ENCODE results near the gene DMRTA1.
A peak's percentile ranks its signal among the peaks of the same experiment; 100 is the strongest.

DMRTA1 gene, protein sequence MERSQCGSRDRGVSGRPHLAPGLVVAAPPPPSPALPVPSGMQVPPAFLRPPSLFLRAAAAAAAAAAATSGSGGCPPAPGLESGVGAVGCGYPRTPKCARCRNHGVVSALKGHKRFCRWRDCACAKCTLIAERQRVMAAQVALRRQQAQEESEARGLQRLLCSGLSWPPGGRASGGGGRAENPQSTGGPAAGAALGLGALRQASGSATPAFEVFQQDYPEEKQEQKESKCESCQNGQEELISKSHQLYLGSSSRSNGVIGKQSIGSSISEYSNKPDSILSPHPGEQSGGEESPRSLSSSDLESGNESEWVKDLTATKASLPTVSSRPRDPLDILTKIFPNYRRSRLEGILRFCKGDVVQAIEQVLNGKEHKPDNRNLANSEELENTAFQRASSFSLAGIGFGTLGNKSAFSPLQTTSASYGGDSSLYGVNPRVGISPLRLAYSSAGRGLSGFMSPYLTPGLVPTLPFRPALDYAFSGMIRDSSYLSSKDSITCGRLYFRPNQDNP

DNA sequence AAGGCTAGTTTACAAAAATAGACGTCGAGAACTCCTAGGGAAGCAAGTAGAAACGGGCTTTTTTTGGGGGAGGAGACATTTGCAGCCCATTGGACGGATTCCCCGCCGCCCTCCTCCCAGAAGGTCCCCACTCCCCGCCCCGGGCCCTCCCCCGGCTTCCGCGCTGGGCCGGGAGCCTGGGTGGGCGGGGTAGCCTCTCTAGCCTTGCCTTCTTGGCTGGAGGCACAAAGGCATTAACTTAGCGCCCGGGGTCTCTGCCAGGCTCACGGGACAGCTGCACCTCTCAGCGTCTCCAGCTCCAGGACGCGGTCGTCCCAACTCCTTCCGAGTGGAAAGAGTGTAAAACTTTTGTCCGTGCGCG lies at the start of gene DMRTA1:
Gene DMRTA1 (plus strand): TSS at position 236 of the 361 bp plus-strand sequence. CDS start 242 bp downstream, outside the sequence.
- Histone ChIP-seq H3K27ac (ENCODE audit: low read length) (peak within 1 kb of the TSS; percentile 60), H3K27me3 (ENCODE audit: low read depth, low read length) (no peaks in the 10 kb centered on the region), H3K4me3 (ENCODE audit: low read depth in 1 of 2, low read length in 2 of 2) (peak within 1 kb of the TSS; percentile 65 to 90), H3K4me1 (ENCODE audit: control insufficient read depth in 1 of 2, insufficient read depth in 2 of 2, low read length in 2 of 2) (peaks cover 0 to 6% of the 10 kb centered on the region in 2 donors), H3K9me3 (ENCODE audit: control insufficient read depth in 1 of 2, low read length in 2 of 2) (no peaks in the 10 kb centered on the region), H3K36me3 (ENCODE audit: control insufficient read depth in 1 of 2, insufficient read depth in 2 of 2, low read length in 2 of 2) (no peaks in the 10 kb centered on the region)

DNA sequence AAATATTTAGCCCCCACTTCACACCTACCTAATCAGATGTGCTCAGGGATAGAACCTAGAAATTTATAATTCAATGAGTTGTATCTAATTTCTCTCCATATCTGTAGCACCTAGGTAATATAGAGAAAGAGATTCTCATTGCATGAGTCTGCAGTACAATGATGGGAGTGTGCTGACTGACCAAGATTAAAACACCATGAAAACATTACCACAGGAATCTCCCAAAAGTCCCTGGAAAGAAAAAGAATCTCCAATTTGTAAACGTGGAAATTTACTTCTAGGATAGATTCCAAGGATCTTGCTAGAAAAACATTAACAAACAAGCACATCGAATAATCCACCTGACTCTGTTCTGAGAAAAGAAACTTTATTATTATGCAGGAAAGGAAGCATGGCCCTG lies 45.0 kb upstream of the DMRTA1 start:
- no peaks in the 10 kb centered on the region for H3K9me3 ChIP-seq (ENCODE audit: control insufficient read depth in 1 of 2, low read length in 2 of 2)
- H3K27ac ChIP-seq (ENCODE audit: low read length) = no peak overlapping the region
- no peaks in the 10 kb centered on the region for H3K36me3 ChIP-seq (ENCODE audit: control insufficient read depth in 1 of 2, insufficient read depth in 2 of 2, low read length in 2 of 2)
- no peak overlapping the region for H3K4me3 ChIP-seq (ENCODE audit: low read depth in 1 of 2, low read length in 2 of 2)
- H3K27me3 ChIP-seq (ENCODE audit: low read depth, low read length) = no peaks in the 10 kb centered on the region
- no peaks in the 10 kb centered on the region for H3K4me1 ChIP-seq (ENCODE audit: control insufficient read depth in 1 of 2, insufficient read depth in 2 of 2, low read length in 2 of 2)

DNA sequence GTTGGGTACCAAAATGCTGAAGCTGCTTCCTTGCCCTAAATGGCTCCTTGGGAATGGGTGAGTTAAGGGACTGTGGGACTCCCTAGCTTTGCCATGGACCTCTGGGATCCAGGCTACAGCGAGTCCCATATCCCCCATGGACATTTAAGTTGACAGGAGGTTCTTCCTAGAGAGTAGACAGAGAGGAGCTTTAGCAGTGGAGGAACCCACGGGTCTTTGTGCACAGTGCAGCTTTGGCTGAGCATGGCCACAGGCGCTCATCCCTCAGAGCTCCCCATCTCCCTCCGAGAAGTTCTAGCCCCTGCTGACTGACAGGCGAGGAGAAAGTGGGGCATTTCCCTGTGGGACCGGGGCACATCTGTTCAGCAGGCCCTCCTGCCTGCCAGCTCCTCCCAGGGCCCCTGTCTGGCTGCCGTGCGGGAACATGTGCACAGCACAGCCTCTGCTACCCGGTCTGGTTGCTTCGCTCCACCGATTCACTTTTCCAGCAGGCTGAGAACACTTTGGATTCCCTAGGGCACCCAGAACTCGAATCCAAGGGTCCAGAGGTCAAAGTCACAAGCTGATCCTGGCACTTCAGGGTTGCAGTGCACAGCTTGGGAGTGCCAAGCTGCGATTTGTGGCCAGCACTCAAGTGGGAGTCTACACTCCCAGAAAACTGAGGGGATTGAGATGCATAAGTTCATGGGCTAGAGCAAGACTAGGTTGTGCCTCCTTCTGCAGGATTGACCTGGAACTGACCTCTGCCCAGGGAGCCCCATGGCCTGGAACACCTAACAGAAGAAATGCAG lies 40.6 kb upstream of the DMRTA1 start:
- Histone ChIP-seq H3K4me3 (ENCODE audit: low read depth in 1 of 2, low read length in 2 of 2) (no peak overlapping the region), H3K36me3 (ENCODE audit: control insufficient read depth in 1 of 2, insufficient read depth in 2 of 2, low read length in 2 of 2) (no peaks in the 10 kb centered on the region), H3K27ac (ENCODE audit: low read length) (no peak overlapping the region), H3K27me3 (ENCODE audit: low read depth, low read length) (no peaks in the 10 kb centered on the region), H3K9me3 (ENCODE audit: control insufficient read depth in 1 of 2, low read length in 2 of 2) (no peaks in the 10 kb centered on the region), H3K4me1 (ENCODE audit: control insufficient read depth in 1 of 2, insufficient read depth in 2 of 2, low read length in 2 of 2) (no peaks in the 10 kb centered on the region)

DNA sequence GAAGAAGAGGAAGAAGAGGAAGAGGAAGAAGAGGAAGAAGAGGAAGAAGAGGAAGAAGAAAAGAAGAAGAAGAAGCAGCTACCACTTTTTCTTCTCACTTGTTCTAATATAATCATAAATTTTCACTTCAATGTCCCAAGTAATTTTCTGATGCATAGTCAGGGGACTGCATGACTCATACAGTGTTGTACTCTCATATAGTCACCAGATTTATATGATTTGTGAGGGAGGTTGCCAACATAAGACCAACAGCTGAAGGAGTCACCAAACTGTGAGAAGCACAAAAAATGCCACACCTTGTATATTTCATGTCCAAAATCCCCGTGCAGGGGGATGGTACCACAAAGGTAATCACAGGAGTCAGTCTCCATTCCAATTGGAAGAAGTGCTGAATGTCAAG lies 32.7 kb upstream of the DMRTA1 start:
- H3K4me3 ChIP-seq (ENCODE audit: low read depth in 1 of 2, low read length in 2 of 2) = no peak overlapping the region
- no peaks in the 10 kb centered on the region for H3K27me3 ChIP-seq (ENCODE audit: low read depth, low read length)
- H3K9me3 ChIP-seq (ENCODE audit: control insufficient read depth in 1 of 2, low read length in 2 of 2) = no peaks in the 10 kb centered on the region
- no peaks in the 10 kb centered on the region for H3K4me1 ChIP-seq (ENCODE audit: control insufficient read depth in 1 of 2, insufficient read depth in 2 of 2, low read length in 2 of 2)
- H3K27ac ChIP-seq (ENCODE audit: low read length) = no peak overlapping the region
- H3K36me3 ChIP-seq (ENCODE audit: control insufficient read depth in 1 of 2, insufficient read depth in 2 of 2, low read length in 2 of 2) = no peaks in the 10 kb centered on the region

DNA sequence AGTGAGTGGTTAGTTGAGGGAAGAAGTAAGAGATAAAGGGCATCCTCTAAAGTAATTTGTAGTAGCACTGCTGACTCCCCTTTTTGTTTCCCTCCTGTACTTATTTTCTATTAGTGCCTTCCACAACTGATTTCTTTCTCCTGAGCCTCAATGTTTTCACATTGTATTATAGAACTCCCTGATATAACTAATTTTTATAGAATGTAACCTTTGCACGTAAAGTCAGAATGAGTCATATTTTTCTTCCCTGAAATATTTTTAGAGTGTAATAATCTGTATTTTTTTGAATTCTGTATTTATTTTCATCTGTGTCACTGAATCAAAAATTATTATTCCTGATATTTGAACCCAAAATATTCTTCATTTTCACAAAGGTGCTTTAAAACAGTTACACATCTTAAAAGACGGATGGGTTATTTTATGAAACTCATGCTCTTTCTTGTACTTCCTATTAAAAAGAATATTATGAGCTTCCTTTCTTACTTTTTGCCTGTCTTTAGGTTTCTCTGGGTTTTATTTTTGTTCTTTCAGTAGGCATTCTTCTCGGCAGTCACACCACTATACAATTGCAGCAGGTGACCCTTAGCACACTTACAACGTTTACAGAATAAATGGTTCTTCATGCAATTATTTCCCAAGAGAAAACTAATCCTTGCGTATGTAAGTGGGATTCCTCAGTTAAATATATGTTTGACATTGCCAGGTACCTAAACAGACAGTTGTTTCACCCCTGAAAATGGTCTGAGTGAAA lies 30.5 kb upstream of the DMRTA1 start:
- Histone ChIP-seq H3K36me3 (ENCODE audit: control insufficient read depth in 1 of 2, insufficient read depth in 2 of 2, low read length in 2 of 2) (no peaks in the 10 kb centered on the region), H3K27me3 (ENCODE audit: low read depth, low read length) (no peaks in the 10 kb centered on the region), H3K27ac (ENCODE audit: low read length) (no peak overlapping the region), H3K4me3 (ENCODE audit: low read depth in 1 of 2, low read length in 2 of 2) (no peak overlapping the region), H3K9me3 (ENCODE audit: control insufficient read depth in 1 of 2, low read length in 2 of 2) (no peaks in the 10 kb centered on the region), H3K4me1 (ENCODE audit: control insufficient read depth in 1 of 2, insufficient read depth in 2 of 2, low read length in 2 of 2) (no peaks in the 10 kb centered on the region)

DNA sequence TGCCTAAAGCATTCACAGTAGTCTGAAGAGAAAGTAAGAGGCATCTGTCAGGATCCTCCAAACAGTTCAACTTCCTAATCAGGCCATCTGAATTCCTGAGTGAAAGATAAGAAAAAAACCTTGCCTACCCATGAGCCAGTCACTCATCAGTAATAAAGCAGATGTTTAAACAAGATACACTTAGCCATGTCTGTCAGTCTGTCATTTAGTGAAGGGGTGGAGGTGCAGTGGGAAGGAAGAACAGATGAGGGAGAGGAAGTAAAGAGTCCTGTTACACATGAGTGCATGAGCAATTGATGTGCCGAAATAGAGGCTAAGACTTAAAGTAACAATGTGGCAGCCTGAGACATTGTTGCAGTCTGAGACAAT lies 29.9 kb upstream of the DMRTA1 start:
- no peaks in the 10 kb centered on the region for H3K4me1 ChIP-seq (ENCODE audit: control insufficient read depth in 1 of 2, insufficient read depth in 2 of 2, low read length in 2 of 2)
- H3K4me3 ChIP-seq (ENCODE audit: low read depth in 1 of 2, low read length in 2 of 2) = no peak overlapping the region
- no peak overlapping the region for H3K27ac ChIP-seq (ENCODE audit: low read length)
- H3K9me3 ChIP-seq (ENCODE audit: control insufficient read depth in 1 of 2, low read length in 2 of 2) = no peaks in the 10 kb centered on the region
- H3K27me3 ChIP-seq (ENCODE audit: low read depth, low read length) = no peaks in the 10 kb centered on the region
- no peaks in the 10 kb centered on the region for H3K36me3 ChIP-seq (ENCODE audit: control insufficient read depth in 1 of 2, insufficient read depth in 2 of 2, low read length in 2 of 2)

DNA sequence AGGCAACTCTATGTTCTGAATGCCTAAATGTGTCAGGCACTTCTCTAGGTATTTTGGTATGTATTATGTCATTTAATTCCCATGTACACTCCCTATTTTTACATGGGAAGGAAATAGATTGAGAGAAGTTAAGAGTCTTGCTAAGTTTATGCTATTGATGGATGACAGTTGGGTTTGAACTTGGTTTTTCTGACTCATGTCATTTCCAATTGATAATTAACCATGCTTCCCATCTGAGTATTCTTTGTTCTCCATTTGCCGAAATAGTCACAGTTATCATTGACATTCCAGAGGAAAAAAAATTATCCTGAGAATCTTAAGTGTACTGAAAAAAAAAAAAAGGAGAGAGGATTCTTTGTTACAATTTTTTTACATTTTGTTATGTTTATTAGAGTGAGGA lies 23.1 kb upstream of the DMRTA1 start:
- Histone ChIP-seq H3K4me1 (ENCODE audit: control insufficient read depth in 1 of 2, insufficient read depth in 2 of 2, low read length in 2 of 2) (no peaks in the 10 kb centered on the region), H3K27ac (ENCODE audit: low read length) (no peak overlapping the region), H3K9me3 (ENCODE audit: control insufficient read depth in 1 of 2, low read length in 2 of 2) (no peaks in the 10 kb centered on the region), H3K4me3 (ENCODE audit: low read depth in 1 of 2, low read length in 2 of 2) (no peak overlapping the region), H3K27me3 (ENCODE audit: low read depth, low read length) (no peaks in the 10 kb centered on the region), H3K36me3 (ENCODE audit: control insufficient read depth in 1 of 2, insufficient read depth in 2 of 2, low read length in 2 of 2) (no peaks in the 10 kb centered on the region)

DNA sequence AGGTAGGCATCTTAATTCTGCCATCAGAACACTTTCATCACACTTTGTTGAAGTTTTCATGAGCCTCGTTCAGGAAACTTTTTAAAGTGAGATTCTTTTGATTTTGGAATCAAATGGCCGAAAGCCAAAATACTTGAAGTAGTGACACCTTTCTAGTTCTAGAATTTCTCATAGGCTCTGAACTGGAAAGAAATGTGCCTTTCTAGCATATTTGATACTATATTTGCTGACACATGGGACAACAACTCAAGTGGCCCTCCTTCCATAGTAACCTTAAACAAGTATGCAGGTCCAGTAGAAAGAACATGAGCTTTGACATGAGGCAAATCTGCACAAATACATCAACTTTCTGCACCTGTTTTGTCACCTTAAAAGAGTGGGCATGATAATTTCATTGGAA lies 22.0 kb upstream of the DMRTA1 start:
- H3K36me3 ChIP-seq (ENCODE audit: control insufficient read depth in 1 of 2, insufficient read depth in 2 of 2, low read length in 2 of 2) = no peaks in the 10 kb centered on the region
- H3K27me3 ChIP-seq (ENCODE audit: low read depth, low read length) = no peaks in the 10 kb centered on the region
- H3K4me1 ChIP-seq (ENCODE audit: control insufficient read depth in 1 of 2, insufficient read depth in 2 of 2, low read length in 2 of 2) = no peaks in the 10 kb centered on the region
- no peak overlapping the region for H3K4me3 ChIP-seq (ENCODE audit: low read depth in 1 of 2, low read length in 2 of 2)
- no peaks in the 10 kb centered on the region for H3K9me3 ChIP-seq (ENCODE audit: control insufficient read depth in 1 of 2, low read length in 2 of 2)
- no peak overlapping the region for H3K27ac ChIP-seq (ENCODE audit: low read length)

DNA sequence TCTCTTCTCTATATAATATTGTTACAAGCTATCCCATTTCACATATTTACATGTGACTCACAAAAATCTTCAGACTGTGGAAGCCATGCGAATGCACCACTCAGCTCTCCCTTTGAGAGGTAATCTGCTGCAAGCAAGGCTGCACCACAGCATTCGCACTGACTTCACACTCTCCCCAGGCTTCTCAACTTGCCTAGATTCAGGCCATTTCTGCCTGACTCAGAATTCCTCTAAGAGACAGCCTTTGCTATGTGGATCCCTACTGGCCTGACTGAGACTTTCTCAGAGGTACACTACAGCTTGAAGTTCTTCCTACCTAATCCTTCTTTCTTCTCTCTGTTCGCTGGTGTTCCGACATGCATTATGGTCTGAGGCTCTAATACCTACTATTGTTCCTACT lies 21.1 kb upstream of the DMRTA1 start:
- H3K27me3 ChIP-seq (ENCODE audit: low read depth, low read length) = no peaks in the 10 kb centered on the region
- H3K27ac ChIP-seq (ENCODE audit: low read length) = no peak overlapping the region
- no peaks in the 10 kb centered on the region for H3K9me3 ChIP-seq (ENCODE audit: control insufficient read depth in 1 of 2, low read length in 2 of 2)
- H3K36me3 ChIP-seq (ENCODE audit: control insufficient read depth in 1 of 2, insufficient read depth in 2 of 2, low read length in 2 of 2) = no peaks in the 10 kb centered on the region
- no peaks in the 10 kb centered on the region for H3K4me1 ChIP-seq (ENCODE audit: control insufficient read depth in 1 of 2, insufficient read depth in 2 of 2, low read length in 2 of 2)
- H3K4me3 ChIP-seq (ENCODE audit: low read depth in 1 of 2, low read length in 2 of 2) = no peak overlapping the region

DNA sequence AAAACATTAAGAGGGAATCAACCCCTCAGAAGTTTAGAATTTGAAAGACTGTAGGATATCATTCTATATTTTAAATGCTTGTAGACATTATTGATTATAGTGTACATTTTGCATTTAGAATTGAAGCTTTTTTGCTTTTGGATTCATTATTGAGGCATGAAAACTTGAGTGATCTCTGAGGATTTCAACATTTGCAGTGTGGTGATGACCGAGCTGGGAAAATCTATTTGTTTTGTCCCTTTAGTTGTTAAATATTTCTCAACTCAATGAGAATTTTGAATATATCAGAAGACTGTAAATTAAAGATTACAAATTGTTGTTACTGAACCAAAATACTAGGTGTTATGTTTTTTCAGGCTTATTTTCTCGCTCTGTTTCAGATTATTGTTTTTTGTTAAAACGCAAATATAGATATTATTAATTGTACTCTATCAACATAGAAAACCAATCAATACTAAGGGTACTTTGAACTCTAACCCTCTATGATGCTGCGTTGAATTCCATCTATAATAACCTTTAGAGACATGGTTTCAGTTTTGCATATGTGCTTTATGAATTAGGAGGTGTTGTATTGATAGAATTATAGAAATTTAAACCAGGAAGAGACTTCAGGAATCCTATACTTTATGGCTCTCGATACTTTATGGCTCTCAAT lies 19.3 kb upstream of the DMRTA1 start:
- Histone ChIP-seq H3K4me3 (ENCODE audit: low read depth in 1 of 2, low read length in 2 of 2) (no peak overlapping the region), H3K36me3 (ENCODE audit: control insufficient read depth in 1 of 2, insufficient read depth in 2 of 2, low read length in 2 of 2) (no peaks in the 10 kb centered on the region), H3K27ac (ENCODE audit: low read length) (no peak overlapping the region), H3K9me3 (ENCODE audit: control insufficient read depth in 1 of 2, low read length in 2 of 2) (no peaks in the 10 kb centered on the region), H3K27me3 (ENCODE audit: low read depth, low read length) (no peaks in the 10 kb centered on the region), H3K4me1 (ENCODE audit: control insufficient read depth in 1 of 2, insufficient read depth in 2 of 2, low read length in 2 of 2) (no peaks in the 10 kb centered on the region)

DNA sequence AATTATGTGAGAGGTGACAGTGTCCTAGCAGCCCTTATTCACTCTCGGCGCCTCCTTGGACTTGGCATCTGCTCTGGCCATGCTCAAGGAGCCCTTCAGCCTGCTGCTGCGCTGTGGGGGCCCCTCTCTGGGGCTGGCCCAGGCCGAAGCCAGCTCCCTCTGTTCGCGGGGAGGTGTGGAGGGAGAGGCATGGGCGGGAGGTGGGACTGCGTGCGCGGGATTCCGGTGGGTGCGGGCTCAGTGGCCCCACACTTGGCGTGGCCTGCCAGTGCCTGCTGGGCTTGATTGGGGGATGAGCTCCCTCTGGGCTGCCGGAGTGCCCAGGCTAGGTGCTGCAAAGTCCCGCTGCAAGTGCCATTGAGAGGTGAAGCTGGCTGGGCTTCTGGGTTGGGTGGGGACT lies 12.9 kb upstream of the DMRTA1 start:
- H3K27me3 ChIP-seq (ENCODE audit: low read depth, low read length) = no peaks in the 10 kb centered on the region

More for the DNA sequence above, 12.9 kb upstream of the DMRTA1 start:
- Histone ChIP-seq H3K4me1 (ENCODE audit: control insufficient read depth in 1 of 2, insufficient read depth in 2 of 2, low read length in 2 of 2) (no peaks in the 10 kb centered on the region), H3K27ac (ENCODE audit: low read length) (no peak overlapping the region), H3K9me3 (ENCODE audit: control insufficient read depth in 1 of 2, low read length in 2 of 2) (no peaks in the 10 kb centered on the region), H3K4me3 (ENCODE audit: low read depth in 1 of 2, low read length in 2 of 2) (no peak overlapping the region), H3K36me3 (ENCODE audit: control insufficient read depth in 1 of 2, insufficient read depth in 2 of 2, low read length in 2 of 2) (no peaks in the 10 kb centered on the region)

Measured in muscle layer of duodenum (tissue), 2 donors.